GM21367 (cell line): ENCODE results near the gene SH3D21.

Source experiments
- ATAC-seq: cut with Tn5 transposase; IDR thresholded peaks from one replicate; pipeline ENCODE4 v1.9.1; 2021; ENCODE audit not compliant: unreplicated experiment

Gene SH3D21

GRCh38 chr1:36328713-36329112 is 22.5 kb downstream of the SH3D21 start:
- no peak for ATAC-seq

- no peak for ATAC-seq
Observed at GRCh38 chr1:36329817-36330216, 23.6 kb downstream of the SH3D21 start.

- no peak for ATAC-seq
Observed at GRCh38 chr1:36330940-36331339, 24.8 kb downstream of the SH3D21 start.

- ATAC-seq, result no peak
Observed at GRCh38 chr1:36337830-36338229, 31.7 kb downstream of the SH3D21 start.

- ATAC-seq, result no peak
Observed at GRCh38 chr1:36339215-36339614, 33.0 kb downstream of the SH3D21 start.

- no peak for ATAC-seq
Observed at GRCh38 chr1:36339615-36340014, 33.4 kb downstream of the SH3D21 start.

GRCh38 chr1:36341626-36342320 is 35.6 kb downstream of the SH3D21 start:
- ATAC-seq, result no peak

GRCh38 chr1:36342426-36343185 is 36.4 kb downstream of the SH3D21 start:
- ATAC-seq, result no peak

- ATAC-seq, result no peak
Observed at GRCh38 chr1:36343651-36344394, 37.7 kb downstream of the SH3D21 start.

GRCh38 chr1:36344395-36344680 is 38.2 kb downstream of the SH3D21 start:
- ATAC-seq, result no peak

- no peak for ATAC-seq
Observed at GRCh38 chr1:36345353-36345752, 39.2 kb downstream of the SH3D21 start.

GRCh38 chr1:36346741-36347370 is 40.7 kb downstream of the SH3D21 start:
- no peak for ATAC-seq

- ATAC-seq, result no peak
Observed at GRCh38 chr1:36349241-36349671, 43.1 kb downstream of the SH3D21 start.

- ATAC-seq, result no peak
Observed at GRCh38 chr1:36349839-36350238, 43.7 kb downstream of the SH3D21 start.

GRCh38 chr1:36350659-36351226 is 44.6 kb downstream of the SH3D21 start:
- no peak for ATAC-seq

- ATAC-seq, result no peak
Observed at GRCh38 chr1:36351227-36351977, 45.2 kb downstream of the SH3D21 start.

GRCh38 chr1:36352125-36352909 is 46.1 kb downstream of the SH3D21 start:
- no peak for ATAC-seq

GRCh38 chr1:36352910-36353878 is 47.0 kb downstream of the SH3D21 start:
- ATAC-seq, result no peak

GRCh38 chr1:36354486-36354885 is 48.3 kb downstream of the SH3D21 start:
- ATAC-seq, result no peak
